CD4-positive, alpha-beta T cell treated with Interferon gamma for 1 hour (primary cell): ENCODE results near the gene MED1.
"Not testable (repeated sequence)": the region's sequence is repeated elsewhere in the genome, so short reads cannot be mapped to it uniquely, and the experiment has no call there.

Source experiments
- DNase-seq: peaks from one replicate; pipeline ENCODE4 v3.0.0-alpha.2; 2020

MED1 gene, protein sequence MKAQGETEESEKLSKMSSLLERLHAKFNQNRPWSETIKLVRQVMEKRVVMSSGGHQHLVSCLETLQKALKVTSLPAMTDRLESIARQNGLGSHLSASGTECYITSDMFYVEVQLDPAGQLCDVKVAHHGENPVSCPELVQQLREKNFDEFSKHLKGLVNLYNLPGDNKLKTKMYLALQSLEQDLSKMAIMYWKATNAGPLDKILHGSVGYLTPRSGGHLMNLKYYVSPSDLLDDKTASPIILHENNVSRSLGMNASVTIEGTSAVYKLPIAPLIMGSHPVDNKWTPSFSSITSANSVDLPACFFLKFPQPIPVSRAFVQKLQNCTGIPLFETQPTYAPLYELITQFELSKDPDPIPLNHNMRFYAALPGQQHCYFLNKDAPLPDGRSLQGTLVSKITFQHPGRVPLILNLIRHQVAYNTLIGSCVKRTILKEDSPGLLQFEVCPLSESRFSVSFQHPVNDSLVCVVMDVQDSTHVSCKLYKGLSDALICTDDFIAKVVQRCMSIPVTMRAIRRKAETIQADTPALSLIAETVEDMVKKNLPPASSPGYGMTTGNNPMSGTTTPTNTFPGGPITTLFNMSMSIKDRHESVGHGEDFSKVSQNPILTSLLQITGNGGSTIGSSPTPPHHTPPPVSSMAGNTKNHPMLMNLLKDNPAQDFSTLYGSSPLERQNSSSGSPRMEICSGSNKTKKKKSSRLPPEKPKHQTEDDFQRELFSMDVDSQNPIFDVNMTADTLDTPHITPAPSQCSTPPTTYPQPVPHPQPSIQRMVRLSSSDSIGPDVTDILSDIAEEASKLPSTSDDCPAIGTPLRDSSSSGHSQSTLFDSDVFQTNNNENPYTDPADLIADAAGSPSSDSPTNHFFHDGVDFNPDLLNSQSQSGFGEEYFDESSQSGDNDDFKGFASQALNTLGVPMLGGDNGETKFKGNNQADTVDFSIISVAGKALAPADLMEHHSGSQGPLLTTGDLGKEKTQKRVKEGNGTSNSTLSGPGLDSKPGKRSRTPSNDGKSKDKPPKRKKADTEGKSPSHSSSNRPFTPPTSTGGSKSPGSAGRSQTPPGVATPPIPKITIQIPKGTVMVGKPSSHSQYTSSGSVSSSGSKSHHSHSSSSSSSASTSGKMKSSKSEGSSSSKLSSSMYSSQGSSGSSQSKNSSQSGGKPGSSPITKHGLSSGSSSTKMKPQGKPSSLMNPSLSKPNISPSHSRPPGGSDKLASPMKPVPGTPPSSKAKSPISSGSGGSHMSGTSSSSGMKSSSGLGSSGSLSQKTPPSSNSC (N-terminal part only)

DNA sequence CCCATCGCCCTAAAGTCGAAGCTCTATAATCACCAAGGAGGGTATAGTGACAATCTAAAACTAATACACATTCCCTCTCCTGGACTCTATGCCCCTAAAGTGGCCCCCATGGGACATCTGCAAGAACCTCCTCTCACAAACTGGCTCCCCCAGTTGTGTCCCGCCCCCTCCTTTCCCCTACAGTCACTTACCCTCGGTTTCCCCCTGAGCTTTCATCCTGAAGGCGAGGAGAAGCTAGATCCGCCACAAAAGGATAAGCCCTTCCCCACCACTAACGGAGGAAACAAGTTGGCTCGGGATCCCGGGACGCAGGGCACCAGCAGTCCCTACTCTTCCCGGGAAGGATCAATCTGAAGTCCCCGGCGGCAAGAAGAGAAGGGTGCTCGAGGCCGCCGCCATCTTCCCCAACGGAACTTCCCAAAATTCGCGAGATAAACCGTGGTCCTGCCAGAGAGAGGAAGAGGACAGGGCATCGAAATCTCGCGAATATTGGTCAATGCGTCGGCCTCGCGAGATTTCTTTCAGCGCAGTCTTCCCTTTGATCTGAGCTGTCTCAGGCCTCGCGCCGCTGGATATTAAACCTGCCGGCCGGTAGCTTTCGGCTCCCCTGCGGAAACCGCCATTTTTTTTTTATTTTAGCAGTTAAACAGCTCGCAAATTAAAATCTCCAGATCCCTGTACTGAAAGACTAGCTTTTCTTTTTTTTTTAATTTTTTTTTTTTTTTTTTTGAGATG lies at the start of gene MED1:
MED1 (minus strand) TSS at position 417 of the 735 bp plus-strand sequence; CDS start at position 216, 201 bp downstream.
- DNase-seq, result peak; percentile 96

DNA sequence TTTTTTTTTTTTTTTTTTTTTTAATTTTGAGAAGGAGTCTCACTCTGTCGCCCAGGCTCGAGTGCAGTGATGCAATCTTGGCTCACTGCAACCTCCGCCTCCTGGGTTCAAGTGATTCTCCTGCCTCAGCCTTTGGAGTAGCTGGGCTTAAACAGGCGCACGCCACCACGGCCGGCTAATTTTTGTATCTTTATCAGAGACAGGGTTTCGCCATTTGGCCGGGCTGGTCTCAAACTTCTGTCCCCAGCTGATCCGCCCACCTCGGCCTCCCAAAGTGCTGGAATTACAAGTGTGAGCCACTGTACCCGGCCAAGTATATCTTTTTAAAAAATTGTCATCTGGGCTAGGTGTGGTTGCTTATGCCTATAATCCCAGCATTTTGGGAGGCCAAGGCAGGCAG lies 45.9 kb upstream of the MED1 start:
- DNase-seq, result not testable (repeated sequence)

DNA sequence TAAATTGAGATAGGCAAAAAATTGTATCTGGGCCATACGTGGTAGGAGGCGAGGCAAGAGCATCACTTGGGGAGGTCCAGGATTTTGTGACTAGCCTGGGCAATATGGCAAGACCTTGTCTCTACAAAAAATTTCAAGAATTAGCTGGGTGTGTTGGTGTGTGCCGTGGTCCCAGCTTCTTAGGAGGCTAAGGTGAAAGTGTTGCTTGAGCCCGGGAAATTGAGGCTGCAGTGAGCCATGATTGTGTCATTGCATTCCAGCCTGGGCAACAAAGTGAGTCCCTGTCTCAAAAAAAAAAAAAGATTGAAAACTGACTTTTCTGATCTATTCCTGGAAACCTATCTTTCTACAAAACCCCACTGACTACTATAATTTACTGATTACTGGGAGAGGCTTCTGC lies 36.9 kb upstream of the MED1 start:
- no peak for DNase-seq

DNA sequence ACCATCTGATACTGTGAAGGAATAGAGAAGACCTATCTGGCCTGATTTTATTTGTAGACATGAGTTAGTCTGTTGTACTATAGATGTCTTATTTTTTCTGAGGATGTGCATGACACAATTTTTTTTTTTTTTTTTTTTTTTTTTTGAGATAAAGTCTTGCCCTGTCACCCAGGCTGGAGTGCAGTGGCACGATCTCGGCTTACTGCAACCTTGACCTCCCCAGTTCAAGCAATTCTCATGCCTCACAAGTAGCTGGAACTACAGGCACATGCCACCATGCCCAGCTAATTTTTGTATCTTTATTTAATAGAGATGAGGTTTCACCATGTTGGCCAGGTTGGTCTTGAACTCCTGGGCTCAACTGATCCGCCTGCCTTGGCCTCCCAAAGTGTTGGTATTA lies 36.4 kb upstream of the MED1 start:
- not testable (repeated sequence) for DNase-seq

DNA sequence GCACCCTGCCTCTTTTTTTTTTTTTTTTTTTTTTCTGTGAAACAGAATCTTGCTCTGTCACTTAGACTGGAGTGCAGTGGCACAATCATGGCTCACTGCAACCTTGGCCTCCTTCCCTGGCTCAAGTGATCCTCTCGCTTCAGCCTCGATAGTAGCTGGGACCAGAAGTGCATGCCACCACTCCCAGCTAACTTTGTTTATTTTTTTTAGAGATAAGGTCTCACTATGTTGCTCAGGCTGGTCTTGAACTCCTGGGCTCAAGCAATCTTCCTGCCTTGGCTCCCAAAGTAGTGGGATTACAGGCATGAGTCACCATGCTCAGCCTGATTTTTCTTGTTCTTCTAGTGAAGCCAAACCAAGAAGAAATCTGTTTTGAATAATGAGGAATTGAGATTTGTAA lies 35.2 kb upstream of the MED1 start:
- no peak for DNase-seq

DNA sequence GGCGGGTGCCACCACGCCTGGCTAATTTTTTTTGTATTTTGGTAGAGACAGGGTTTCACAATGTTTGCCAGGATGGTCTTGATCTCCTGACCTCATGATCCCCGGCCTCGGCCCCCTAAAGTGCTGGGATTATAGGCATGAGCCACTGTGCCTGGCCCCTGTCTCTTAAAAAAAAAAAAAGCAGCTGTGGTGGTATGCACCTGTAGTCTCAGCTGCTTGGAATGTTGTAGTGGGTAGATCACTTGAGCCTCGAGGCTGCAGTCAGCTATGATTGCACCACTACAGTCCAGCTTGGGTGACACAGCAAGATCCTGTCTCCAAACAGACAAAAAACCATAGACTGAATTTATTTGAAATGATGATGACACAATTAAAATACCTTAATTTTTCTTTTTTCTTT lies 34.5 kb upstream of the MED1 start:
- no peak for DNase-seq

DNA sequence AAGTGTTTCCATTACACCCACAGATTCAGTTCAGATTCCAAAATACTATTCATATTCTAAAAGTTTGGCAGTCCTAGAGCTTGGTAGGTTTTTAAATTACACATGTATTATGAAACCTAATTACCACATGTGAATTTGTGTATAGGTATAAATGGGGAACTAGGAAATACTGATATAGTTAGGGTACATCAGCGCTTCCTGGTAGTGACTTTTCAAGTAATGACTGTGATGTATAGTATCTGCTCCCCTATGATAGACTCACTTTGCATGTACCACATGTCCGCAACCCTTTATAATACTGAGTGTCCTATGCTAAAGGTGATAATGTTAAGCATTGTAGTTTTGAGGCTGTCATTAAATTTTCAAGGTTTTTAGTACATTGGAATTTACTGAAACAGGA lies 33.1 kb upstream of the MED1 start:
- DNase-seq, result no peak

DNA sequence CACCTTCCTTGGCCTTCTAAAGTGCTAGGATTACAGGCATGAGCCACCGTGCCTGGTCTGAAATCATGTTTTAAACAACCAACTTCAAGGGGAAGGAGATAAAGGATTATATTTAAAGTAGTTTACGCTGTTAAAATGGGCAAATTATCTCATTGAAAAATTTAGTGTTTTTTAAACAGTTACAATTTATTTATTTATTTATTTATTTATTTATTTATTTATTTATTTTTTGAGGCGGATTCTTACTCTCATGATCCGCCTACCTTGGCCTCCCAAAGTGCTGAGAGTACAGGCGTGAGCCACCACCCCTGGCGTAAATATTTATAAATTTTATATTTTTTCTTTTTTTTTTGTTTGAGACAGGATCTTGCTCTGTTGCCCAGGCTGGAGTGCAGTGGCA lies 32.4 kb upstream of the MED1 start:
- no peak for DNase-seq

DNA sequence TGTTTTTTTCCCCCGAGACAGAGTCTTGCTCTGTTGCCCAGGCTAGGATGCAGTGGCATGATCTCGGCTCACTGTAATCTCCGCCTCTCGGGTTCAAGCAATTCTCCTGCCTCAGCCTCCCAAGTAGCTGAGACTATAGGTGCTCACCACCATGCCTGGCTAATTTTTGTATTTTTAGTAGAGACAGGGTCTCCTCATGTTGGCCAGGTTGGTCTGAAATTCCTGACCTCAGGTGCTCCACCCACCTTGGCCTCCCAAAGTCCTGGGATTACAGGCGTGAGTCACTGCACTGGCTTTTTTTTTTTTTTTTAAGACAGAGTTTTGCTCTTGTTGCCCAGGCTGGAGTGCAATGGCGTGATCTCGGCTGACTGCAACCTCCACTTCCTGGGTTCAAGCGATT lies 28.6 kb upstream of the MED1 start:
- not testable (repeated sequence) for DNase-seq

DNA sequence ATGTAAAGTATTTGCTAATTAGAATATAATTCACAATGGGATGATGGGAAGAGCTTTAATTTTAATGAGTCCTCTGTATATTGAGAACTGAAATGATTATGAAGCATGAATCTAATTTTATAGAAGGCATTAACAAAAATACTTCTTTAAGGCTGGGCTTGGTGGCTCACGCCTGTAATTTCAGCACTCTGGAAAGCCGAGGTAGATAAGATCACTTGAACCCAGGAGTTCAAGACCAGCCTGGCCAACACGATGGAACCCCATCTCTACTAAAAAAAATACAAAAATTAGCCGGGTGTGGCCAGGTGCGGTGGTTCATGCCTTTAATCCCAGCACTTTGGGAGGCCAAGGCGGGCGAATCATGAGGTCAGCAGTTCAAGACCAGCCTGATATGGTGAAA lies 22.2 kb upstream of the MED1 start:
- DNase-seq, result no peak

DNA sequence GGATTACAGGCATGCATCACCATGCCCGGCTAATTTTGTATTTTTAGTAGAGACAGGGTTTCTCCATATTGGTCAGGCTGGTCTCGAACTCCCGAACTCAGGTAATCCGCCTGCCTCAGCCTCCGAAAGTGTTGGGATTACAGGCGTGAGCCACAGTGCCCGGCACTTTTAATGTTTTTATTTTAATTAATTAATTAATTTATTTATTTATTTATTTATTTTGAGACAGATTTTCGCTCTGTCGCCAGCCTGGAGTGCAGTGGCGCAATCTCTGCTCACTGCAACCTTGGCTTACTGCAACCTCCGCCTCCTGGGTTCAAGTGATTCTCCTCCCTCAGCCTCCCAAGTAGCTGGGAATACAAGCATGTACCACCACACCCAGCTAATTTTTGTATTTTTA lies 17.5 kb upstream of the MED1 start:
- not testable (repeated sequence) for DNase-seq

DNA sequence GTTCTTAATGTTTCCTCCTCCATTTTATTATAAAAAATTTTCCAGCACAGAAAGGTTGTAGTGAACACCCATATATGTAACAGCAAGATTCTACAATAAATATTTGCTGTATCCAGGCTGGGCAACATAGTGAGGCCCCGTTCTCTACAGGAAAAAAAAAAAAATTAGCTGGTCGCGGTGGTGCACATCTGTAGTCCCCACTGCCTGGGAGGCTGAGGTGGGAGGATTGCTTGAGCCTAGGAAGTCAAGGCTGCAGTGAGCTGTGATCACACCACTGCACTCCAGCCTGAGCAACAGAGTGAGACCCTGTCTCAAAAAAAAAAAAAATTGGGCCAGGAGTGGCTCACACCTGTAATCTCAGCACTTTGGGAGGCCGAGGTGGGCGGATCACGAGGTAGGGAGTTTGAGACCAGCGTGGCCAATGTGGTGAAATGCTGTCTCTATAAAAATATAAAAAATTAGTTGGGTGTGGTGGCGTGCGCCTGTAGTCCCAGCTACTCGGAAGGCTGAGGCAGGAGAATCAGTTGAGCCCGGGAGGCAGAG lies 13.6 kb upstream of the MED1 start:
- DNase-seq, result not testable (repeated sequence)

DNA sequence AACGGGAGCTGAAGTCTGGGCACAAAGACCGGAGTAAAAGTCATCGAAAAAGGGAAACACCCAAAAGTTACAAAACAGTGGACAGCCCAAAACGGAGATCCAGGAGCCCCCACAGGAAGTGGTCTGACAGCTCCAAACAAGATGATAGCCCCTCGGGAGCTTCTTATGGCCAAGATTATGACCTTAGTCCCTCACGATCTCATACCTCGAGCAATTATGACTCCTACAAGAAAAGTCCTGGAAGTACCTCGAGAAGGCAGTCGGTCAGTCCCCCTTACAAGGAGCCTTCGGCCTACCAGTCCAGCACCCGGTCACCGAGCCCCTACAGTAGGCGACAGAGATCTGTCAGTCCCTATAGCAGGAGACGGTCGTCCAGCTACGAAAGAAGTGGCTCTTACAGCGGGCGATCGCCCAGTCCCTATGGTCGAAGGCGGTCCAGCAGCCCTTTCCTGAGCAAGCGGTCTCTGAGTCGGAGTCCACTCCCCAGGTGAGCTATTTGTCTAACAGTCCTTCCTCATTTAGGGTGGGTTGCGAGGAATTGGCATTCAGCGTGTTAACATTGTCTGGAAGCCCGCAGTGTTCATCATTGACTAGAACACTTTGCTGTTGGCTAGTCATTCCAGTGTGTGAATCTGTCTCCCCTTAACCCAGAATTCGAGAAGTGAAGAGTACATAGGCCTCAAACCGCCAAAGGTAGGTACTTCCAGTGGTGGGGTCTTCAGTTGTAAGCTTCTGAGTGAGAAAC lies 11.7 kb upstream of the MED1 start:
- no peak for DNase-seq

DNA sequence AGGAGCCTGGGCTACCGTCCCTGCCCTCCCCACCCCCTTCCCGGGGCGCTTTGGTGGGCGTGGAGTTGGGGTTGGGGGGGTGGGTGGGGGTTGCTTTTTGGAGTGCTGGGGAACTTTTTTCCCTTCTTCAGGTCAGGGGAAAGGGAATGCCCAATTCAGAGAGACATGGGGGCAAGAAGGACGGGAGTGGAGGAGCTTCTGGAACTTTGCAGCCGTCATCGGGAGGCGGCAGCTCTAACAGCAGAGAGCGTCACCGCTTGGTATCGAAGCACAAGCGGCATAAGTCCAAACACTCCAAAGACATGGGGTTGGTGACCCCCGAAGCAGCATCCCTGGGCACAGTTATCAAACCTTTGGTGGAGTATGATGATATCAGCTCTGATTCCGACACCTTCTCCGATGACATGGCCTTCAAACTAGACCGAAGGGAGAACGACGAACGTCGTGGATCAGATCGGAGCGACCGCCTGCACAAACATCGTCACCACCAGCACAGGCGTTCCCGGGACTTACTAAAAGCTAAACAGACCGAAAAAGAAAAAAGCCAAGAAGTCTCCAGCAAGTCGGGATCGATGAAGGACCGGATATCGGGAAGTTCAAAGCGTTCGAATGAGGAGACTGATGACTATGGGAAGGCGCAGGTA lies 11.0 kb upstream of the MED1 start:
- DNase-seq, result no peak

DNA sequence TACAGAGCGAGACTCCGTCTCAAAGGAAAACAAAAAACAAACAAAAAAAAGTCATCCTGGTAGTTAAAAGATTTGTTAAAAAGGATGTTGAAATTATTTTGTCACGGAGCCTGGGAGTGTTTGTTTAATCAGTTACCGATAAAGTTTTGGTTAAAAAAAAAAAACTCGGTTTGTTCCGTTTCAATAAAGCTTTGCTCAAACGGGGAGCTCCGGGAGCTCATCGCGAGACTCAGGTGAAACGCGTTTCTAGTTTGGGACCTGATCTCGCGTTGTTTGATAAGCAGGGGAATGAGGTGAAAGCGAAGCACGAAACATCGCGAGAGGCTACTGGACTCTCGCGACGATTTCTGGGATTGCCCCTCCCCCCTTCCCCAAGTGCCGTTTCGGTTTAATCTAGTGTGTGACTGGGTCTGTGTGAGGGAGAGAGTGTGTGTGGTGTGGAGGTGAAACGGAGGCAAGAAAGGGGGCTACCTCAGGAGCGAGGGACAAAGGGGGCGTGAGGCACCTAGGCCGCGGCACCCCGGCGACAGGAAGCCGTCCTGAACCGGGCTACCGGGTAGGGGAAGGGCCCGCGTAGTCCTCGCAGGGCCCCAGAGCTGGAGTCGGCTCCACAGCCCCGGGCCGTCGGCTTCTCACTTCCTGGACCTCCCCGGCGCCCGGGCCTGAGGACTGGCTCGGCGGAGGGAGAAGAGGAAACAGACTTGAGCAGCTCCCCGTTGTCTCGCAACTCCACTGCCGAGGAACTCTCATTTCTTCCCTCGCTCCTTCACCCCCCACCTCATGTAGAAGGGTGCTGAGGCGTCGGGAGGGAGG lies 10.3 kb upstream of the MED1 start, which contains the start of gene CDK12:
CDK12 (plus strand) TSS at position 374 of the 813 bp plus-strand sequence. CDS start 586 bp downstream, outside the sequence.
- peak; percentile 98 for DNase-seq

DNA sequence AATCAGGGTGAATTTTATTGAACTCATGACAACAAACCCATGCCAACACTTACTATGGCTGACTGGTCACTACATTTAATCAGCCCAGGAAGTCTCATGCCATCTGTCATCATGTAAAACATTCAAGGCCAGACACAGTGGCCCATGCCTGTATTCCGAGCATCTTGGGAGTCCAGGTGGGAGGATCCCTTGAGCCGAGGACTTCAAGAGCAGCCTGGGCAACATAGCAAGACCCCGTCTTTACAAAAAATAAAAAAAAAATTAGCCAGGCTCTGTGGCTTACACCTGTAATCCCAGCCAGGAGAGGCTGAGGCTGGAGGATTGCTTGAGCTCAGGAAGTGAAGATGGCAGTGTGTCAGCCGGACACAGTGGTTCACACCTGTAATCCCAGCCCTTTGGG lies 4.9 kb upstream of the MED1 start:
- DNase-seq, result no peak

DNA sequence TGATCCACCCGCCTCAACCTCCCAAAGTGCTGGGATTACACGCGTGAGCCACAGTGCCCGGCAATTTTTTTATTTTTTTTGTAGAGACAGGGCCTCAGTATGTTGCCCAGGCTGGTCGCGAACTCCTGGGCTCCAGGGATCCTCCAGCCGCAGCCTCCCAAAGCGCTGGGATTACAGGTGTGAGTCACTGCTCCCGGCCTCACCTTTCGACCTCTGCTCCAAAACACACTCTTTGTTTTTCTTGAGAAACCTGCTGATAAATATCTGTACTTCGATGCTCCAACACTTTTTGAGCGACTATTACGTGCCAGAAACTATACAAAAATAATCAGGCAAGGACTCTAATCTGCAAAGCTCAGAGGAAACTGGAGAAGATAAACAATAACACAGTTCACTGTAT lies 1.0 kb downstream of the MED1 start:
- no peak for DNase-seq

DNA sequence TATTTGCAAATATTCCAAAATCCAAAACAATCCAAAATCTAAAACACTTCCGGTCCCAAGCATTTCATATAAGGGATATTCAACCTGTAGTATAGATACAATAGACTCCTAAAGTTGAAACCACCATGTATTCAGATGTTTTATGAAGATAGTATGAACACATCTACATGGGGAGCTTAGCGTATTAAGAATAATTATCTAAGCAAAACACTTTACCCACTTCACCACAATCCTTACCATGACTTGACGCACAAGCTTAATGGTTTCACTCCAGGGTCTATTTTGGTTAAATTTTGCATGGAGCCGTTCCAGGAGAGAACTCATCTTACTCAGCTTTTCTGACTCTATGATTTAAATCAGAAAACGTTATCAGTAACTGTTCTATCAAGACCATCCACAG lies 3.5 kb downstream of the MED1 start:
- no peak for DNase-seq

DNA sequence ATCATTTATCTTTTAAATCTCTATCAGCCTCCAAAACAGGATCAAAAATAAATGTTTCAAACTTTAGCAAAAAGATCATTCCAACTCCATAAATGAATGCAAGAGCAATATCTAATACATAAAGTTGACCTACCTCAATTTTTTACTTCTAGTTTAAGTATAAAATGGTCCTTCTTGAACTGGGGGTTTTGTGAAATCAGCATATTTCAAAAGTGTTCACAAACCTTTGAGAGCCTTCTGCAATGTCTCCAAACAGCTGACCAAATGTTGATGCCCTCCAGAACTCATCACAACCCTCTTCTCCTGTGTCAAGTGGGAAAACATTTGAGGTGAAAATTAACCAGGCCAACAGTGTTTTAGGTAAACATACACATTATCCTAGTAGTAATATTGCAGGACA lies 7.7 kb downstream of the MED1 start:
- no peak for DNase-seq

DNA sequence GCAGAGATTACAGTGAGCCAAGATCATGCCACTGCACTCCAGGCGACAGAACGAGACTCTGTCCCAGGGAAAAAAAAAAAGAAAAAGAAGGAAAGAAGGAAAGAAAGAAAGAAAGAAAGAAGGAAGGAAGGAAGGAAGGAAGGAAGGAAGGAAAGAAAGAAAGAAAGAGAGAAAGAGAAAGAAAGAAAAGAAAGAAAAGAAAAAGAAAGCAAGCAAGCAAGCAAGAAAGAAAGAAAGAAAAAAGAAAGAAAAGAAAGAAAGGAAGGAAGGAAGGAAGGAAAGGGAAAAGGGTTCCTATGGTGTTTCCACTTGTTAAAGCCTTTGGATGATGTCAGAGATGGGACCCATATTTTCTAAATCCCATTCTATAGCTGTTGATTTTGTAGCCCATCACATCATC lies 11.2 kb downstream of the MED1 start:
- DNase-seq, result not testable (repeated sequence)
